Measurements from ENCODE around the gene TBC1D20. TPM values are rescaled to one million over a fixed set of nuclear protein-coding genes. Genes with fewer than 3 reads are reported as not detected.

TBC1D20 gene
- total and polyA plus RNA-seq, 2 of the 4 experiments (the other 2 are of a cell fraction) = 39.1 to 42.8 TPM

- H3K4me2 ChIP-seq (ENCODE audit: low read depth, low read length) = no peak overlapping the region
- no peak overlapping the region for H3K4me3 ChIP-seq (ENCODE audit: insufficient read depth, low read depth, low read length)
- H3K4me1 ChIP-seq (ENCODE audit: control insufficient read depth, insufficient read depth, low read length) = peaks cover 12% of the 10 kb centered on the region
- H3K14ac ChIP-seq (replicated peaks; ENCODE audit: low read depth, low read length) = no peak overlapping the region
- ChIA-PET CTCF (interaction anchor here (0.5 kb wide), 1 partner anchor 1989 kb away, joined by 3 read pairs; no protein-coding TSS in a partner anchor), POLR2A (ENCODE audit: unreplicated experiment) (no interaction called here)
- no peak overlapping the region for H2BK120ac ChIP-seq (ENCODE audit: low read depth, low read length)
- H3K27ac ChIP-seq (ENCODE audit: insufficient read depth, low read length) = no peak overlapping the region
- TF ChIP-seq CEBPB (IDR thresholded peaks at IDR 0.05; ENCODE audit: low read depth, low read length) (no peak), MXI1 (IDR thresholded peaks at IDR 0.05; ENCODE audit: borderline replicate concordance, low read depth, low read length) (no peak), RCOR1 (IDR thresholded peaks at IDR 0.05; ENCODE audit: insufficient replicate concordance, low read length) (no peak), SMC3 (IDR thresholded peaks at IDR 0.05; ENCODE audit: low read depth, low read length) (no peak), RFX5 (IDR thresholded peaks at IDR 0.05; ENCODE audit: low read depth, low read length) (no peak), BHLHE40 (IDR thresholded peaks at IDR 0.05; ENCODE audit: low read depth, low read length) (no peak), NFE2L2 (IDR thresholded peaks at IDR 0.05; ENCODE audit: low read depth, low read length) (no peak), FOS (IDR thresholded peaks at IDR 0.05; ENCODE audit: low read depth, low read length) (no peak), ELK1 (IDR thresholded peaks at IDR 0.05; ENCODE audit: borderline replicate concordance, low read depth, low read length) (no peak), CHD1 (IDR thresholded peaks at IDR 0.05; ENCODE audit: low read depth, low read length) (no peak), RAD21 (IDR thresholded peaks at IDR 0.05; ENCODE audit: low read length) (no peak), POLR2A (IDR thresholded peaks at IDR 0.05; ENCODE audit: low read depth, low read length) (no peak), USF2 (IDR thresholded peaks at IDR 0.05; ENCODE audit: low read depth, low read length) (no peak), CTCF (conservative IDR thresholded peaks at IDR 0.05; ENCODE audit: low read depth, low read length) (no peak), MAZ (IDR thresholded peaks at IDR 0.05; ENCODE audit: borderline replicate concordance, low read depth, low read length) (no peak), MAFK (IDR thresholded peaks at IDR 0.05; ENCODE audit: low read depth, low read length) (no peak)
- no peak overlapping the region for H2BK20ac ChIP-seq (ENCODE audit: low read depth, low read length)
- no peak for DNase-seq
- H3K79me1 ChIP-seq (ENCODE audit: low read depth in 1 of 2, low read length in 2 of 2) = peaks cover 22 to 40% of the 10 kb centered on the region in 2 experiments
- no peak overlapping the region for H3K9ac ChIP-seq (ENCODE audit: low read depth, low read length)
- H2AK9ac ChIP-seq (replicated peaks; ENCODE audit: low read depth, low read length, poor library complexity) = no peak overlapping the region
- no peak for ATAC-seq (ENCODE audit: low read depth)
- H2BK5ac ChIP-seq (ENCODE audit: low read depth, low read length, poor library complexity, severe bottlenecking) = no peak overlapping the region
- H4K91ac ChIP-seq (ENCODE audit: insufficient read depth, low read depth, low read length) = no peak overlapping the region
- no peak overlapping the region for H3K18ac ChIP-seq (ENCODE audit: low read depth, low read length)
- H3K4ac ChIP-seq (ENCODE audit: low read depth, low read length) = no peak overlapping the region
- H2AK5ac ChIP-seq (ENCODE audit: low read depth, low read length) = no peak overlapping the region
- no peak overlapping the region for H2BK15ac ChIP-seq (ENCODE audit: low read depth, low read length)
- H2AFZ ChIP-seq (replicated peaks; ENCODE audit: low read length, poor library complexity) = no peak overlapping the region
- peaks cover 27% of the 10 kb centered on the region for H3K36me3 ChIP-seq (ENCODE audit: control insufficient read depth, insufficient read depth, low read length)
- peaks cover 36% of the 10 kb centered on the region for H4K20me1 ChIP-seq (ENCODE audit: insufficient read depth, low read length)
- H4K8ac ChIP-seq (ENCODE audit: low read depth in 2 of 2, low read length in 2 of 2) = no peak overlapping the region
- H3K9me3 ChIP-seq (ENCODE audit: control insufficient read depth, insufficient read depth, low read length) = no peaks in the 10 kb centered on the region
- WGBS, 2 experiments (ENCODE audit: extremely low coverage in 2 of 2, insufficient read length in 1 of 2) = no CpG with 5 or more reads among the region's 3 CpGs
- H3K23ac ChIP-seq (ENCODE audit: low read depth, low read length) = 0 out of 2 replicates have a peak overlapping the region, but pooled peaks have one; percentile 11
- no peaks in the 10 kb centered on the region for H3K27me3 ChIP-seq (ENCODE audit: control insufficient read depth, insufficient read depth, low read length)
- in situ Hi-C loops (cut with MboI; ENCODE audit: low sequenced_read_pairs) = no loop called here
- intact Hi-C loops (cut with micrococcal nuclease) = no loop called here
- no peak overlapping the region for H4K5ac ChIP-seq (ENCODE audit: low read depth, low read length)
- no TSS peak for BruUV-seq (replicated peaks)
- H3K9me1 ChIP-seq (ENCODE audit: insufficient read depth, low read length) = peaks cover 6% of the 10 kb centered on the region
- dilution Hi-C loops (cut with HindIII; ENCODE audit: low sequenced_read_pairs, unreplicated experiment) = no loop called here
- H3K56ac ChIP-seq (ENCODE audit: extremely low read depth, insufficient read depth, low read length) = no peak overlapping the region
These were observed 42.3 kb upstream of the TBC1D20 start for GRCh38 chr20:504632-505075.

All from IMR-90 (cell line).